Ishikawa (cell line): ENCODE results near the gene PCCA.

Experiments
- CEBPB ChIP-seq: IDR thresholded peaks from 2 replicates; pipeline ENCODE4 v1.6.1; 2012
- CREB1 ChIP-seq: IDR thresholded peaks from 2 replicates; pipeline ENCODE4 v1.6.1; 2012; ENCODE audit warnings: low read depth
- EGR1 ChIP-seq: IDR thresholded peaks from 2 replicates; pipeline ENCODE4 v1.6.1; 2012
- EP300 ChIP-seq: IDR thresholded peaks from 2 replicates; pipeline ENCODE4 v1.6.1; 2012; ENCODE audit warnings: borderline replicate concordance
- FOXM1 ChIP-seq: IDR thresholded peaks from 2 replicates; pipeline ENCODE4 v1.6.1; 2012; ENCODE audit warnings: low read depth, borderline replicate concordance
- MAX ChIP-seq: IDR thresholded peaks from 2 replicates; pipeline ENCODE4 v1.6.1; 2012
- NFIC ChIP-seq: IDR thresholded peaks from 2 replicates; pipeline ENCODE4 v1.6.1; 2012
- RAD21 ChIP-seq: IDR thresholded peaks from 2 replicates; pipeline ENCODE4 v1.6.1; 2012; ENCODE audit warnings: low read depth
- REST ChIP-seq: IDR thresholded peaks from 2 replicates; pipeline ENCODE4 v1.6.1; 2012; ENCODE audit warnings: low read depth, mild to moderate bottlenecking
- TAF1 ChIP-seq: IDR thresholded peaks from 2 replicates; pipeline ENCODE4 v1.6.1; 2012; ENCODE audit warnings: low read depth, mild to moderate bottlenecking
- TCF12 ChIP-seq: IDR thresholded peaks from 2 replicates; pipeline ENCODE4 v1.6.1; 2012; ENCODE audit warnings: low read depth
- TEAD4 ChIP-seq: IDR thresholded peaks from 2 replicates; pipeline ENCODE4 v1.6.1; 2012
- USF1 ChIP-seq: IDR thresholded peaks from 2 replicates; pipeline ENCODE4 v1.6.1; 2012
- YY1 ChIP-seq: IDR thresholded peaks from 2 replicates; pipeline ENCODE4 v1.6.1; 2012; ENCODE audit warnings: low read depth
- ZBTB7A ChIP-seq: IDR thresholded peaks from 2 replicates; pipeline ENCODE4 v1.6.1; 2012; ENCODE audit warnings: low read depth

Gene PCCA

GRCh38 chr13:100439247-100439970, 350.5 kb downstream of the PCCA start:
- TF ChIP-seq CEBPB (no peak), EP300 (peak; percentile 77; the same call in 1 of the 2 replicates), EGR1 (no peak), ZBTB7A (no peak), REST (no peak), TAF1 (no peak), NFIC (peak; percentile 51), TEAD4 (peak; percentile 51; the same call in 1 of the 2 replicates), RAD21 (no peak), FOXM1 (peak; percentile 74), MAX (peak; percentile 78), TCF12 (peak; percentile 80), USF1 (no peak), YY1 (no peak), CREB1 (no peak)

- no peak for TF ChIP-seq USF1
- TF ChIP-seq REST: no peak
- TF ChIP-seq FOXM1: no peak
- no peak for TF ChIP-seq RAD21
- TF ChIP-seq MAX: no peak
- no peak for TF ChIP-seq YY1
- TF ChIP-seq TEAD4: no peak
- no peak for TF ChIP-seq NFIC
- TF ChIP-seq CEBPB: no peak
- no peak for TF ChIP-seq TAF1
- no peak for TF ChIP-seq EGR1
- TF ChIP-seq ZBTB7A: no peak
- no peak for TF ChIP-seq CREB1
- TF ChIP-seq EP300: no peak
- no peak for TF ChIP-seq TCF12
Observed at GRCh38 chr13:100440751-100441425, 352.0 kb downstream of the PCCA start.

DNA sequence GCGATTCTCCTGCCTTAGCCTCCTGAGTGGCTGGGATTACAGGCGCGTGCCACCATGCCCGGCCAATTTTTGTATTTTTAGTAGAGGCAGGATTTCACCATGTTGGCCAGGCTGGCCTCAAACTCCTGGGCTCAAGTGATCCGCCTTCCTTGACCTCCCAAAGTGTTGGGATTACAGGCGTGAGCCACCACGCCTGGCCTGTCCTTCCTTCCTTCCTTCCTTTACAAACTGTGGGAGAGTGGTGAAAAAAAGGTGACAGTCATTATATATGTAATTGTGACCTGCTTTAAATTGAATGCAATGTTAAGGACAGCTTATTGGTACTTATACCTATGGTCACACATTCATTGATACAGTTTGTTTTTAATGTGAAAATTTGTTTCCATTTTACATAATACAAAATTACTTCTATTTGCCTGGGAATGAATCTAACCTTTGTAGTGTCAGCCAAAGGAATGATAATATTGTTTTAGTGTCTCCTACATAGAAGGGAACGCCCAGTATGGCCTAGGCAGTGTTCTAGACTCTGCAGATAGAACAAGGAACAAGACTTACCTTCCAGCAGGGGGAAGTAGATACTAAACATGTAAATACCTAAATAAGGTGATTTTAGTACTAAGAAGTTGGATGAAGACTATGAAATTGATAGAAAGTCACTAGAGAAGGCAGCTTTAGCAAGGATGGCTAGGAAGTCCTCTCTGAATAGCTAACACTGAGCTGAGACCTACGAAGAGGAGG, 353.4 kb downstream of the PCCA start:
- no peak for TF ChIP-seq EGR1
- peak; percentile 43; the same call in 1 of the 2 replicates for TF ChIP-seq RAD21

- TF ChIP-seq TAF1 (no peak), USF1 (no peak), YY1 (no peak), FOXM1 (no peak), EGR1 (no peak), ZBTB7A (no peak), NFIC (no peak)
Observed at GRCh38 chr13:100443278-100443997, 354.5 kb downstream of the PCCA start.
